ENCODE measurements around the gene POLRMT.
"Not testable (repeated sequence)": the region's sequence is repeated elsewhere in the genome, so short reads cannot be mapped to it uniquely, and the experiment has no call there.

Gene POLRMT

GRCh38 chr19:634975-635652 lies 1.8 kb upstream of the POLRMT start:
- no peak for TF ChIP-seq CTCF (IDR thresholded peaks at IDR 0.05; ENCODE audit: low read depth, low read length)
- H3K4me3 ChIP-seq (ENCODE audit: low read depth, low read length), result no peak overlapping the region

- H3K4me3 ChIP-seq (ENCODE audit: low read depth, low read length), result peak overlapping the region; percentile 69
- TF ChIP-seq CTCF (IDR thresholded peaks at IDR 0.05; ENCODE audit: low read depth, low read length), result no peak
Measured at GRCh38 chr19:633786-634639, 676 bp upstream of the POLRMT start.

GRCh38 chr19:632579-633067 lies 714 bp downstream of the POLRMT start:
- no peak for TF ChIP-seq CTCF (IDR thresholded peaks at IDR 0.05; ENCODE audit: low read depth, low read length)

GRCh38 chr19:629961-630714 lies 3.2 kb downstream of the POLRMT start:
- H3K4me3 ChIP-seq (ENCODE audit: low read depth, low read length), result no peak overlapping the region
- no peak for TF ChIP-seq CTCF (IDR thresholded peaks at IDR 0.05; ENCODE audit: low read depth, low read length)

More at GRCh38 chr19:632579-633067, 714 bp downstream of the POLRMT start:
- H3K4me3 ChIP-seq (ENCODE audit: low read depth, low read length), result peak overlapping the region; percentile 83

- H3K4me3 ChIP-seq (ENCODE audit: low read depth, low read length), result not testable (repeated sequence)
Measured at GRCh38 chr19:629515-629914, 3.8 kb downstream of the POLRMT start.

GRCh38 chr19:628168-628567 lies 5.2 kb downstream of the POLRMT start:
- peak; percentile 9; the same call in 1 of the 2 replicates for TF ChIP-seq CTCF (IDR thresholded peaks at IDR 0.05; ENCODE audit: low read depth, low read length)
- H3K4me3 ChIP-seq (ENCODE audit: low read depth, low read length), result no peak overlapping the region

- H3K4me3 ChIP-seq (ENCODE audit: low read depth, low read length), result not testable (repeated sequence)
Measured at GRCh38 chr19:626566-626965, 6.8 kb downstream of the POLRMT start.

GRCh38 chr19:625257-625656 lies 8.1 kb downstream of the POLRMT start:
- no peak overlapping the region for H3K4me3 ChIP-seq (ENCODE audit: low read depth, low read length)
- TF ChIP-seq CTCF (IDR thresholded peaks at IDR 0.05; ENCODE audit: low read depth, low read length), result no peak

Measured in WI38 (cell line).